CD4-positive, CD25-positive, alpha-beta regulatory T cell (primary cell): ENCODE measurements around the gene TTLL5. TPM values are rescaled to one million over a fixed set of nuclear protein-coding genes. Genes with fewer than 3 reads are reported as not detected.

ENCODE experiments used
- ATAC-seq, 2 donors: fragments of 150-1000 bp; cut with Tn5 transposase; one replicate each; pipeline ENCODE4 v1.10.0; 2021; ENCODE audit warnings: low read depth in 2 of 2, moderate number of reproducible peaks in 2 of 2, moderate library complexity in 1 of 2
- DNase-seq, 3 donors: peaks; one replicate each; pipeline versions ENCODE4 v3.0.0 to v3.0.0-alpha.2; 2012 to 2022; ENCODE audit warnings: mixed read lengths in 1 of 3
- H3K27ac ChIP-seq: one replicate; pipeline ENCODE4 v1.7.0; 2013; ENCODE audit warnings: mild to moderate bottlenecking, low read length; ENCODE audit not compliant: insufficient read depth, poor library complexity, severe bottlenecking
- H3K27me3 ChIP-seq: one replicate; pipeline ENCODE4 v1.7.0; 2013; ENCODE audit warnings: low read length; ENCODE audit not compliant: control insufficient read depth, insufficient read depth
- H3K36me3 ChIP-seq: one replicate; pipeline ENCODE4 v1.7.0; 2013; ENCODE audit warnings: mild to moderate bottlenecking, low read length, moderate library complexity; ENCODE audit not compliant: control insufficient read depth, insufficient read depth
- H3K4me1 ChIP-seq: 2 replicates; pipeline ENCODE4 v1.7.0; 2013; ENCODE audit warnings: mild to moderate bottlenecking, low read length; ENCODE audit not compliant: insufficient read depth, control insufficient read depth, poor library complexity, severe bottlenecking
- H3K4me3 ChIP-seq: one replicate; pipeline ENCODE4 v1.7.0; 2013; ENCODE audit warnings: low read depth, mild to moderate bottlenecking, low read length, moderate library complexity
- H3K9me3 ChIP-seq, 2 experiments: 1 replicate in 1 of 2; 2 replicates in 1 of 2; pipeline ENCODE4 v1.7.0; 2013; ENCODE audit warnings: low read length in 2 of 2, mild to moderate bottlenecking in 1 of 2, moderate library complexity in 1 of 2; ENCODE audit not compliant: control insufficient read depth in 2 of 2
- H3K27ac Mint-ChIP-seq, 3 donors: one replicate each; pipeline ENCODE4 v1.8.0; 2020 to 2022; ENCODE audit warnings: mild to moderate bottlenecking in 3 of 3, mixed read lengths in 3 of 3, moderate library complexity in 2 of 3
- H3K27me3 Mint-ChIP-seq: one replicate; pipeline ENCODE4 v1.8.0; 2022; ENCODE audit warnings: mild to moderate bottlenecking, mixed read lengths
- H3K36me3 Mint-ChIP-seq: one replicate; pipeline ENCODE4 v1.8.0; 2020; ENCODE audit warnings: mixed read lengths
- H3K4me1 Mint-ChIP-seq, 4 donors: one replicate each; pipeline ENCODE4 v1.8.0; 2020 to 2022; ENCODE audit warnings: mixed read lengths in 4 of 4, mild to moderate bottlenecking in 1 of 4
- H3K4me3 Mint-ChIP-seq, 4 donors: one replicate each; pipeline ENCODE4 v1.8.0; 2020 to 2022; ENCODE audit warnings: mild to moderate bottlenecking in 4 of 4, mixed read lengths in 4 of 4, moderate library complexity in 3 of 4
- H3K9me3 Mint-ChIP-seq, 7 donors: one replicate each; pipeline ENCODE4 v1.8.0; 2020 to 2022; ENCODE audit warnings: mixed read lengths in 7 of 7, mild to moderate bottlenecking in 3 of 7, moderate library complexity in 2 of 7
- polyA plus RNA-seq, 4 donors: library from polyadenylated mRNA; unstranded; fragments of 300-500 nt; fragmentation: Illumina TruSeq; gene quantifications; one replicate each; pipeline ENCODE4 v1.2.3, GENCODE V29; 2021
- total RNA-seq: library from RNA; stranded (reverse); gene quantifications from one replicate; pipeline ENCODE4 v1.2.3, GENCODE V29; 2022

TTLL5 gene
- total and polyA plus RNA-seq, 5 donors from 2014 or later = 4.9 to 39.2 (median 8.7) TPM

DNA sequence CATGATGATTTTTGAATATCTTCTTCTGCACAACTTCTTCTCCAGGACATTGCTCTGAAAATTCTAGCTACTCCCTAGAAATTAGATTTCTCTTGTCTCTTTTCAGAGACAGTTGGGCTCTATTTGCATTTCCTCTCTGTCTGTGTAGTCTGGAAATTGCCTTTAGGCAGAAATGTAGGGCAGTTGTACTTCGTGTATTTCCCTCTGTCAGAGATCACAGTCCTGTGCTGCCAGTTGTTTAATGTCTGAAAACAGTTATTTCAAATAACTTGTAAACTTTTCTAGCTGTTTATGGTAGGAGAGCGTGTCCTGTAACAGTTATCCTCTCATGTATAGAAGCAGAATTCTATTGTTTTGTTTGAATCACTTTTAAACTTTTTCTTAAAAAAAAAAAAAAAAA, 86.9 kb downstream of the TTLL5 start:
- peaks cover 67% of the 10 kb centered on the region for H3K36me3 Mint-ChIP-seq

DNA sequence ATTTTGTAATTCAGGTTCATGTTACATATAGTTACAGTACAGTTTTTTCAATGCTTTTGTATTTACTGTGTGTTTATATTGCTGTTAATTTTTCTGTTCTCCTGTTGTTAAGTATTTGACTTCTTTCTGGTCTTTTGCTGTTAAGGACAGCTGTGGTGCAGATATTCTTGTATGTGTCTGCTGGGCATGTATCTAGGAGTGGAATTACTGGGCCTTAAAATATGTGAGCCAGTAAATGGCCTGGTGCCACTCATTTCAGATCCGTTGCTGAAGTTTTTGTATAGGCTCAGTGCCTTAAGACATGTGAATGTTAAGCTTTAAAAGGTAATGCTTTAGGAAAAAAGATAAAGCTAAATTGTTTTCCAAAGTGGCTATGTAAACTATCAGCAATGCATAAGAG, 87.3 kb downstream of the TTLL5 start:
- ATAC-seq = no peak
- peaks cover 0 to 11% (median 0%) of the 10 kb centered on the region in 7 donors for H3K9me3 Mint-ChIP-seq
- DNase-seq = no peak
- H3K36me3 Mint-ChIP-seq = peaks cover 71% of the 10 kb centered on the region
- Histone ChIP-seq H3K4me1 (no peaks in the 10 kb centered on the region), H3K36me3 (peaks cover 19% of the 10 kb centered on the region), H3K9me3 (peaks cover 0 to 5% of the 10 kb centered on the region in 2 experiments), H3K4me3 (no peak overlapping the region), H3K27ac (no peak overlapping the region), H3K27me3 (no peaks in the 10 kb centered on the region)
- H3K27me3 Mint-ChIP-seq = no peaks in the 10 kb centered on the region
- no peak overlapping the region for H3K27ac Mint-ChIP-seq
- H3K4me1 Mint-ChIP-seq = peaks cover 0 to 10% (median 2%) of the 10 kb centered on the region in 4 donors
- no peak overlapping the region for H3K4me3 Mint-ChIP-seq

More for the DNA sequence above, 86.9 kb downstream of the TTLL5 start:
- Mint-ChIP-seq H3K27ac (no peak overlapping the region), H3K9me3 (peaks cover 0 to 11% (median 0%) of the 10 kb centered on the region in 7 donors), H3K4me3 (no peak overlapping the region), H3K27me3 (no peaks in the 10 kb centered on the region), H3K4me1 (peaks cover 0 to 10% (median 2%) of the 10 kb centered on the region in 4 donors)
- ATAC-seq = no peak
- Histone ChIP-seq H3K9me3 (peaks cover 0 to 5% of the 10 kb centered on the region in 2 experiments), H3K4me1 (no peaks in the 10 kb centered on the region), H3K36me3 (peaks cover 19% of the 10 kb centered on the region), H3K27ac (no peak overlapping the region), H3K4me3 (no peak overlapping the region), H3K27me3 (no peaks in the 10 kb centered on the region)
- DNase-seq = no peak

DNA sequence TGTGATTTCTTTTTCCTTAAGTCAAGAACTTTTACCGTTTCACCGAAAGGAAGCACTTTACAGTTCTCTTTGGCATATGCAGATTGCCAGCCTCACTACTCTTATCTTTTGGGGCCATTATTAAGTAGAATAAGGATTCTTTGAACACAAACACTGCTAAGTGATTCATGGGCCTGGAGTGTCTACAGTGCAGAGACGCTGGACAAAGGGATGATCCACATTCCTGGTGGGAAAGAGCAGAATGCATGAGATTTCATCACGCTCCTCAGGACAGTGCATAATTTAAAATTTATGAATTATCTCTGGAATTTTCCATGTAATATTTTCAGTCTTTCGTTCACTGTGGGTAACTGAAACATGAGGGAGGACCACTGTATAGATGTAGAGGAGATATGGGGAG, 90.2 kb downstream of the TTLL5 start:
- peaks cover 0 to 11% (median 0%) of the 10 kb centered on the region in 7 donors for H3K9me3 Mint-ChIP-seq
- H3K27ac Mint-ChIP-seq = peak overlapping the region in 1 of 3 donors; percentile 16
- Histone ChIP-seq H3K36me3 (peaks cover 19% of the 10 kb centered on the region), H3K9me3 (peaks cover 0 to 5% of the 10 kb centered on the region in 2 experiments), H3K4me3 (no peak overlapping the region), H3K27ac (no peak overlapping the region), H3K4me1 (no peaks in the 10 kb centered on the region), H3K27me3 (no peaks in the 10 kb centered on the region)
- no peak overlapping the region for H3K4me3 Mint-ChIP-seq
- DNase-seq (no peak), ATAC-seq (no peak)
- H3K4me1 Mint-ChIP-seq = peaks cover 0 to 10% (median 0%) of the 10 kb centered on the region in 4 donors
- peaks cover 71% of the 10 kb centered on the region for H3K36me3 Mint-ChIP-seq
- no peaks in the 10 kb centered on the region for H3K27me3 Mint-ChIP-seq

DNA sequence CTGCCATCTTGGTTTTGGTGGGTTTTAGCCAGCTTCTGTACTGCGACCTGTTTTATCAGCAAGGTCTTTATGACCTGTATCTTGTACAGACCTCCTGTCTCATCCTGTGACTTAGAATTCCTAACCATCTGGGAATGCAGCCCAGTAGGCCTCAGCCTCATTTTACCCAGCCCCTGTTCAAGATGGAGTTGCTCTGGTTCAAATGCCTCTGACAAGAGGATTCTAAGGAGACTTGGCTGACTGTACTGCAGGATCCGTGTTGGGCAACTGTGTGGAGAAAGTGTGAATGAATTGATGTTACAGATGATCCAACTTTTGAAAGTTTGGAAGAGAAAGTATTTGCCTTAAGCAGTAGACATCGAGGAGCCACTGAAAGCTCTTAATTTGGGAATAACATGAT, 91.0 kb downstream of the TTLL5 start:
- peaks cover 0 to 5% of the 10 kb centered on the region in 2 experiments for H3K9me3 ChIP-seq
- Mint-ChIP-seq H3K4me3 (no peak overlapping the region), H3K4me1 (peaks cover 0 to 10% (median under 1%) of the 10 kb centered on the region in 4 donors), H3K27ac (no peak overlapping the region), H3K9me3 (peaks cover 0 to 7% (median 0%) of the 10 kb centered on the region in 7 donors), H3K36me3 (peaks cover 67% of the 10 kb centered on the region), H3K27me3 (no peaks in the 10 kb centered on the region)
- no peak overlapping the region for H3K27ac ChIP-seq
- ATAC-seq (no peak), DNase-seq (no peak)
- H3K4me3 ChIP-seq = no peak overlapping the region
- no peaks in the 10 kb centered on the region for H3K27me3 ChIP-seq
- peaks cover 12% of the 10 kb centered on the region for H3K36me3 ChIP-seq
- H3K4me1 ChIP-seq = no peaks in the 10 kb centered on the region

DNA sequence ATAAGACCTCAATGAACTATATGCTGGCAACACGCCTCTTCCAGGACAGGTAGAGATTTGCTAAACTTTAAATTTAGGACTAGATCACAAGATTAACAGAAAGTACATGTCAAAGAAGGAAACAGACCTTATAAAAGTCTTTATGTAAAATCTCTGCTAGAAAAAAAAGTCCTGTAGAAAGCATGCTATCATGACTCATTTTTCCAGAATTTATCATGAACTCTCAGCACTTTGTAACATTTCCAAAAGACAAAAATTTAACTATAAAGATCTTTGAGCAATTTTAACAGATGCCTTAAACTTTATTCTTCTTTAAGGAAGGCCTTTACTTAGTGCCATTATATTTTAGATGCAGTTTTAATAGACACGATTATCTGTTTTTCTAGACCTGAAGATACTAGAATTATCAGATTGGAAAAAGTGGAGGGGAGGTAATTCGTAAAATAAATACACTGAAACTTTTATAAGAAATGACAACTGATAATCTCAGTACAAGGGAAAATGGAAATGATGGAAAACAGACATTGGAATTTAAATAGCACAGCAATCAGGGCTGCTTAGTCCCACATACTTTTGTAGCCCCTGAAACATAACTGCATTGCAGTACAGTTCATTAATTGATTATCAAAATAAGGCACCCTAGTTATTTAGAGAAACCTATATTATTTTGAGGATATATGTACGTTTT, 92.0 kb downstream of the TTLL5 start:
- peaks cover 6 to 12% (median 8%) of the 10 kb centered on the region in 4 donors for H3K4me1 Mint-ChIP-seq
- DNase-seq = no peak
- peaks cover 7% of the 10 kb centered on the region for H3K4me1 ChIP-seq
- no peak overlapping the region for H3K4me3 ChIP-seq
- H3K9me3 ChIP-seq = no peaks in the 10 kb centered on the region
- no peak overlapping the region for H3K4me3 Mint-ChIP-seq
- H3K36me3 Mint-ChIP-seq = peaks cover 61% of the 10 kb centered on the region
- H3K27ac Mint-ChIP-seq = no peak overlapping the region
- no peak for ATAC-seq
- peaks cover 2% of the 10 kb centered on the region for H3K36me3 ChIP-seq
- H3K27ac ChIP-seq = no peak overlapping the region
- peaks cover 0 to 4% (median 0%) of the 10 kb centered on the region in 7 donors for H3K9me3 Mint-ChIP-seq
- no peaks in the 10 kb centered on the region for H3K27me3 ChIP-seq
- H3K27me3 Mint-ChIP-seq = no peaks in the 10 kb centered on the region

DNA sequence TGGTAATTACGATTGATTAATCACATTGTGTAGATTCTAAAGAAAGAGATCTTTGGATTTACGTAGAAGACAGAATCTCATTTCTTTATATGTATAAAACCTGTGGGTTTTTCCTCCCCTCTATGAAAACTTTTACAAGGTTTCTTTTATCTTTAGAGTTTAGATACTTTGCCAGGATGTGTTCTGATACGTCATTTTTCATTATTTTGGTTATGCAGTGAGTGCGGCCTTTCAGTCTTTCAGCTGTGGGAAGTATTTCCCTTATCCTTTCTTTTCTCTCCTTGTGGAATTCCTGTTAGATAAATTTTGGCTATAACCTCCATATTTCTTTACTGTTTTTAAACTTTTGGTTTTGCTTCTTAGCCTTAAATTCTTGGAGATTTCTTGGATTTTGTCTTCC, 92.7 kb downstream of the TTLL5 start:
- H3K27me3 ChIP-seq = no peaks in the 10 kb centered on the region
- peaks cover 2% of the 10 kb centered on the region for H3K36me3 ChIP-seq
- H3K27ac Mint-ChIP-seq = no peak overlapping the region
- H3K36me3 Mint-ChIP-seq = peaks cover 56% of the 10 kb centered on the region
- peaks cover 10% of the 10 kb centered on the region for H3K4me1 ChIP-seq
- H3K4me3 Mint-ChIP-seq = no peak overlapping the region
- no peaks in the 10 kb centered on the region for H3K27me3 Mint-ChIP-seq
- DNase-seq (no peak), ATAC-seq (no peak)
- H3K27ac ChIP-seq = no peak overlapping the region
- peaks cover 6 to 14% (median 8%) of the 10 kb centered on the region in 4 donors for H3K4me1 Mint-ChIP-seq
- H3K9me3 ChIP-seq = no peaks in the 10 kb centered on the region
- no peak overlapping the region for H3K4me3 ChIP-seq
- H3K9me3 Mint-ChIP-seq = peaks cover 0 to 4% (median 0%) of the 10 kb centered on the region in 7 donors

DNA sequence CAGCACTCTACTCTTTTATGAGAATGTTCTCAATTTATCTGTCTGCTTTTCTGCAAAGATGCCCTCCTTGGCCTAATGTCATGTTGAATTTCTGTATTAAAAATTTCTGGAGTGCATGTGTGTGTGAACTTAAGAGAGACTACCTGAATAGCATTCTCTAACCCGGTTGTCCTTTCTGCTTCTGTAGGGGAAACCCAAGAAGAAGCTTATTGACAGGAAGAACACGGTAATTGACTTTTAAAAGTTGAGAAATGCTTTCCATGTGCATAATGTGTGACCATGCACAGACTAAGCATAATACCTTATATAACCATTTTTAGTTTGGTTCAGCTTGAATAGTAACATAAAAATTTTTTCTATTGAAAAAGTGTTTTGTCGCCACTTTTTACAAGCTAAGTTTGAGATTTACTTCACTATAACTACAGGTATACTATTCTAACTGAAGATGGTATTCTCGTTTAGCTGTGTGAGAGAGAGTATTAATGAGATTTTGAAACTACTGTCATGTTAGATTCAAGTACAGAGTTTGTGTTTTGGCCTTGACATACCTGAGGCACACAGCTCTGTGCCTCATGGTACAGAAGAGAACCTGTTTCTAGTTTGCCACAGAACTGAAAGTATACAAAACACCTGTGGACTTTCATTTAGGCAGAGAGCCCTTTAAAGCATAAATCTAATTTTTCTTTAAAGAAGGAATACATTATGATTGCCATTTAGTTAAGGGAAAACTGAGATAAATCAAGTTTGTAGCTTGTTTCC, 96.8 kb downstream of the TTLL5 start:
- peaks cover 6 to 15% (median 8%) of the 10 kb centered on the region in 4 donors for H3K4me1 Mint-ChIP-seq
- peak overlapping the region; percentile 63 to 86 (median 78) for H3K27ac Mint-ChIP-seq
- no peaks in the 10 kb centered on the region for H3K27me3 ChIP-seq
- peak overlapping the region; percentile 8 for H3K4me3 ChIP-seq
- H3K36me3 Mint-ChIP-seq = peaks cover 40% of the 10 kb centered on the region
- H3K4me3 Mint-ChIP-seq = peak overlapping the region in 3 of 4 donors; percentile 10 to 42 (median 22)
- peaks cover 2% of the 10 kb centered on the region for H3K36me3 ChIP-seq
- peaks cover 0 to 4% (median 0%) of the 10 kb centered on the region in 7 donors for H3K9me3 Mint-ChIP-seq
- no peaks in the 10 kb centered on the region for H3K9me3 ChIP-seq
- no peaks in the 10 kb centered on the region for H3K27me3 Mint-ChIP-seq
- H3K27ac ChIP-seq = peak overlapping the region; percentile 49
- DNase-seq (peak in 2 of 3 donors; percentile 6 to 72), ATAC-seq (peak; percentile 52 to 83)
- H3K4me1 ChIP-seq = peaks cover 10% of the 10 kb centered on the region
